Measurements from ENCODE around the gene GHR.

Gene GHR

GRCh38 chr5:42516282-42517042 is 93.2 kb downstream of the GHR start:
- no peak overlapping the region for H3K9ac ChIP-seq (ENCODE audit: low read length)
- H3K4me1 ChIP-seq (ENCODE audit: control insufficient read depth, insufficient read depth, low read length): peaks cover 3% of the 10 kb centered on the region; the same call in 1 of the 2 replicates
- no peak overlapping the region for H3K27ac ChIP-seq (ENCODE audit: low read depth, low read length)
- H3K36me3 ChIP-seq (ENCODE audit: control insufficient read depth, insufficient read depth, low read length): no peaks in the 10 kb centered on the region
- H3K4me3 ChIP-seq (ENCODE audit: low read depth, low read length): no peak overlapping the region
- no peaks in the 10 kb centered on the region for H3K9me3 ChIP-seq (ENCODE audit: control insufficient read depth, insufficient read depth, low read depth, low read length)
- H3K27me3 ChIP-seq (ENCODE audit: control insufficient read depth, insufficient read depth, low read length): no peaks in the 10 kb centered on the region

DNA sequence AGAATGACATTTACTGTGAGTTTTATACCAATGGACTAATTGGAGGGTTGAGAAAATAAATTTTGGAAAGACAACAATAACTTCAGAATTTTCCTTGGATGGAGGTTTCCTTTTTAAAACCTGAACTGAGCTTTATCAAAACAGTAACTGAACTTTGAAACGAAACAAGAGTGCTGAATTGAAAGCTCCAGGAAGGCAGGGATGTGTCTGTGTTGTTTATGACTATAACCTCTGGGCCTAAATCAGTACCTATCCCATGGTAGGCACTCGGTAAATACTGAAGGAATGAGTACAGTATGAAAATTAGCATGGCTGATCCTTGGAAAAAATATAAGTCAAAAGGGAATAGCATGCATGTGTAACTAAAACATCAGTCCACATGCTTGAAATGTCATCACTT is 93.9 kb downstream of the GHR start:
- Histone ChIP-seq H3K36me3 (ENCODE audit: control insufficient read depth, insufficient read depth, low read length) (no peaks in the 10 kb centered on the region), H3K9ac (ENCODE audit: low read length) (no peak overlapping the region), H3K9me3 (ENCODE audit: control insufficient read depth, insufficient read depth, low read depth, low read length) (no peaks in the 10 kb centered on the region), H3K27ac (ENCODE audit: low read depth, low read length) (no peak overlapping the region), H3K27me3 (ENCODE audit: control insufficient read depth, insufficient read depth, low read length) (no peaks in the 10 kb centered on the region), H3K4me1 (ENCODE audit: control insufficient read depth, insufficient read depth, low read length) (peaks cover 3% of the 10 kb centered on the region; the same call in 1 of the 2 replicates), H3K4me3 (ENCODE audit: low read depth, low read length) (no peak overlapping the region)

GRCh38 chr5:42518595-42519221 is 95.5 kb downstream of the GHR start:
- Histone ChIP-seq H3K9me3 (ENCODE audit: control insufficient read depth, insufficient read depth, low read depth, low read length) (no peaks in the 10 kb centered on the region), H3K36me3 (ENCODE audit: control insufficient read depth, insufficient read depth, low read length) (no peaks in the 10 kb centered on the region), H3K27ac (ENCODE audit: low read depth, low read length) (no peak overlapping the region), H3K27me3 (ENCODE audit: control insufficient read depth, insufficient read depth, low read length) (no peaks in the 10 kb centered on the region), H3K4me3 (ENCODE audit: low read depth, low read length) (no peak overlapping the region), H3K9ac (ENCODE audit: low read length) (no peak overlapping the region), H3K4me1 (ENCODE audit: control insufficient read depth, insufficient read depth, low read length) (peaks cover 3% of the 10 kb centered on the region; the same call in 1 of the 2 replicates)

GRCh38 chr5:42520203-42520602 is 97.0 kb downstream of the GHR start:
- Histone ChIP-seq H3K4me1 (ENCODE audit: control insufficient read depth, insufficient read depth, low read length) (no peaks in the 10 kb centered on the region), H3K9ac (ENCODE audit: low read length) (no peak overlapping the region)

DNA sequence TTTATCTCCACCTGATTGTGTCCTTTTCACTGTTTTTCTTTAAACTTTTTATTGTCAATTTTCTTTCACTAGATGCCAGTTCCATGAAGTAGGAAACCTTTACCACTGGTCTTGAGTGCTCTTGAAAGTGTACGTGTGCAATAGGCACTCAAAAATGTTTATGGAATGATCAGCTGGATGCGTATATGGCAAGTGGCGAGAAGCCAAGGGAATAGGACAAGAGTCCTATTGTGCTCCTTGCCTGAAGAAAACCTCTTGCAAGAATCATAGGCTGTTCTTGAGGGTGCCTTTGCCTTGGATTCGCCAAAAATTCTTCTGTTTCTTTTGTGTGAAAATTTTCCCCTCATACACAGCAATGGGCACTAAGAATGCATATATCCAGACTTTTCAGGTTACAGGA is 97.7 kb downstream of the GHR start:
- Histone ChIP-seq H3K36me3 (ENCODE audit: control insufficient read depth, insufficient read depth, low read length) (no peaks in the 10 kb centered on the region), H3K9me3 (ENCODE audit: control insufficient read depth, insufficient read depth, low read depth, low read length) (peaks cover 8% of the 10 kb centered on the region; the same call in 1 of the 2 replicates), H3K4me3 (ENCODE audit: low read depth, low read length) (no peak overlapping the region), H3K27ac (ENCODE audit: low read depth, low read length) (no peak overlapping the region), H3K4me1 (ENCODE audit: control insufficient read depth, insufficient read depth, low read length) (no peaks in the 10 kb centered on the region), H3K9ac (ENCODE audit: low read length) (no peak overlapping the region), H3K27me3 (ENCODE audit: control insufficient read depth, insufficient read depth, low read length) (no peaks in the 10 kb centered on the region)

More at GRCh38 chr5:42520203-42520602, 97.0 kb downstream of the GHR start:
- Histone ChIP-seq H3K27me3 (ENCODE audit: control insufficient read depth, insufficient read depth, low read length) (no peaks in the 10 kb centered on the region), H3K9me3 (ENCODE audit: control insufficient read depth, insufficient read depth, low read depth, low read length) (peaks cover 6% of the 10 kb centered on the region; the same call in 1 of the 2 replicates), H3K27ac (ENCODE audit: low read depth, low read length) (no peak overlapping the region), H3K36me3 (ENCODE audit: control insufficient read depth, insufficient read depth, low read length) (no peaks in the 10 kb centered on the region), H3K4me3 (ENCODE audit: low read depth, low read length) (no peak overlapping the region)

GRCh38 chr5:42521406-42521805 is 98.2 kb downstream of the GHR start:
- H3K4me1 ChIP-seq (ENCODE audit: control insufficient read depth, insufficient read depth, low read length): no peaks in the 10 kb centered on the region
- H3K9ac ChIP-seq (ENCODE audit: low read length): no peak overlapping the region
- peaks cover 8% of the 10 kb centered on the region; the same call in 1 of the 2 replicates for H3K9me3 ChIP-seq (ENCODE audit: control insufficient read depth, insufficient read depth, low read depth, low read length)
- no peak overlapping the region for H3K27ac ChIP-seq (ENCODE audit: low read depth, low read length)
- no peak overlapping the region for H3K4me3 ChIP-seq (ENCODE audit: low read depth, low read length)
- H3K36me3 ChIP-seq (ENCODE audit: control insufficient read depth, insufficient read depth, low read length): no peaks in the 10 kb centered on the region
- no peaks in the 10 kb centered on the region for H3K27me3 ChIP-seq (ENCODE audit: control insufficient read depth, insufficient read depth, low read length)

- no peaks in the 10 kb centered on the region for H3K27me3 ChIP-seq (ENCODE audit: control insufficient read depth, insufficient read depth, low read length)
- peaks cover 13% of the 10 kb centered on the region for H3K9me3 ChIP-seq (ENCODE audit: control insufficient read depth, insufficient read depth, low read depth, low read length)
- no peak overlapping the region for H3K27ac ChIP-seq (ENCODE audit: low read depth, low read length)
- no peaks in the 10 kb centered on the region for H3K4me1 ChIP-seq (ENCODE audit: control insufficient read depth, insufficient read depth, low read length)
- no peak overlapping the region for H3K9ac ChIP-seq (ENCODE audit: low read length)
- no peaks in the 10 kb centered on the region for H3K36me3 ChIP-seq (ENCODE audit: control insufficient read depth, insufficient read depth, low read length)
- no peak overlapping the region for H3K4me3 ChIP-seq (ENCODE audit: low read depth, low read length)
Observed at GRCh38 chr5:42522783-42523182, 99.5 kb downstream of the GHR start.

DNA sequence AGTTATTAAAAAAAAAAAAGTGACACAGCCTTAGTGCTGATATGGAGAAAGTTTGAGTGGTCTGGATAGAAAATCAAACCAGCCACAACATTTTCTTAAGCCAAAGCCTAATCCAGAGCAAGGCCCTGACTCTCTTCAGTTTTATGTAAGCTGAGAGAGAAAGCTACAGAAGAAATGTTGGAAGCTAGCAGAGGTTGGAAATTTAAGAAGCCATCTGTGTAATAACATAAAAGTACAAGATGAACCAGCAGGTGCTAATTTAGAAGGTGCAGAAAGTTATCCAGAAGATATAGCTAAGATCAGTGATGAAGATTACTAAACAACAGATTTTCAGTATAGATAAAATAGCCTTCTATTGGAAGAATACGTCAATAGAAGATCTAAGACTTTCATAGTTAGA is 102.9 kb downstream of the GHR start:
- Histone ChIP-seq H3K36me3 (ENCODE audit: control insufficient read depth, insufficient read depth, low read length) (no peaks in the 10 kb centered on the region), H3K4me3 (ENCODE audit: low read depth, low read length) (no peak overlapping the region), H3K4me1 (ENCODE audit: control insufficient read depth, insufficient read depth, low read length) (no peaks in the 10 kb centered on the region), H3K9ac (ENCODE audit: low read length) (no peak overlapping the region), H3K9me3 (ENCODE audit: control insufficient read depth, insufficient read depth, low read depth, low read length) (peaks cover 16% of the 10 kb centered on the region), H3K27me3 (ENCODE audit: control insufficient read depth, insufficient read depth, low read length) (no peaks in the 10 kb centered on the region), H3K27ac (ENCODE audit: low read depth, low read length) (no peak overlapping the region)

- Histone ChIP-seq H3K36me3 (ENCODE audit: control insufficient read depth, insufficient read depth, low read length) (no peaks in the 10 kb centered on the region), H3K9me3 (ENCODE audit: control insufficient read depth, insufficient read depth, low read depth, low read length) (peaks cover 7% of the 10 kb centered on the region; the same call in 1 of the 2 replicates), H3K27me3 (ENCODE audit: control insufficient read depth, insufficient read depth, low read length) (no peaks in the 10 kb centered on the region), H3K27ac (ENCODE audit: low read depth, low read length) (no peak overlapping the region), H3K4me1 (ENCODE audit: control insufficient read depth, insufficient read depth, low read length) (no peaks in the 10 kb centered on the region), H3K4me3 (ENCODE audit: low read depth, low read length) (no peak overlapping the region), H3K9ac (ENCODE audit: low read length) (no peak overlapping the region)
Observed at GRCh38 chr5:42531611-42532010, 108.4 kb downstream of the GHR start.

DNA sequence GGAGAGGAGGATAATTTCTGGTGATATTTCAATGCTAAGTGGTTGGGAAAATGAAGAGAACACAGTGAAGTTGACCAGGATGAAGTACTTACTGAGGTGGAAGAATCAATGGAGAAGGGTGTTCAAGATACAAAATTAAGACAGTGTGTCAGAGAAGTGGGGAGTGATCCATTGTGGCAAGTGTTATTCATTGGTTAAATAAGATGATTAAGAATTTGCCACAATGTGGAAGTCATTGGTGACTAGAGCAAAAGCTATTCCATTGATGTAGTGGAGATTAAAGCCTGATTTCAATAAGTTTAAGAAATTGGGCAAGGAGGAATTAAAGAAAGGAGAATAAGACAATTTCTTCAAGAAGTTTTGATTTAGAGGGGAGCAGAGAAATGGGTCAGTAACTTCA is 118.9 kb downstream of the GHR start:
- Histone ChIP-seq H3K9ac (ENCODE audit: low read length) (no peak overlapping the region), H3K4me1 (ENCODE audit: control insufficient read depth, insufficient read depth, low read length) (no peaks in the 10 kb centered on the region)

GRCh38 chr5:42543774-42544173 is 120.5 kb downstream of the GHR start:
- Histone ChIP-seq H3K36me3 (ENCODE audit: control insufficient read depth, insufficient read depth, low read length) (no peaks in the 10 kb centered on the region), H3K27ac (ENCODE audit: low read depth, low read length) (no peak overlapping the region), H3K4me1 (ENCODE audit: control insufficient read depth, insufficient read depth, low read length) (no peaks in the 10 kb centered on the region)

More for the DNA sequence above, 118.9 kb downstream of the GHR start:
- Histone ChIP-seq H3K27ac (ENCODE audit: low read depth, low read length) (no peak overlapping the region), H3K4me3 (ENCODE audit: low read depth, low read length) (no peak overlapping the region), H3K36me3 (ENCODE audit: control insufficient read depth, insufficient read depth, low read length) (no peaks in the 10 kb centered on the region), H3K9me3 (ENCODE audit: control insufficient read depth, insufficient read depth, low read depth, low read length) (no peaks in the 10 kb centered on the region; the same call in 1 of the 2 replicates), H3K27me3 (ENCODE audit: control insufficient read depth, insufficient read depth, low read length) (no peaks in the 10 kb centered on the region)

More at GRCh38 chr5:42543774-42544173, 120.5 kb downstream of the GHR start:
- Histone ChIP-seq H3K27me3 (ENCODE audit: control insufficient read depth, insufficient read depth, low read length) (no peaks in the 10 kb centered on the region), H3K4me3 (ENCODE audit: low read depth, low read length) (no peak overlapping the region), H3K9me3 (ENCODE audit: control insufficient read depth, insufficient read depth, low read depth, low read length) (no peaks in the 10 kb centered on the region; the same call in 1 of the 2 replicates), H3K9ac (ENCODE audit: low read length) (no peak overlapping the region)

Measured in HUES6 (cell line).